Measurements from ENCODE around the gene ERRFI1. TPM values are rescaled to one million over a fixed set of nuclear protein-coding genes. Genes with fewer than 3 reads are reported as not detected.

ERRFI1 gene
- total and polyA plus RNA-seq, 2 experiments from 2014 or later = 123 to 163 TPM

DNA sequence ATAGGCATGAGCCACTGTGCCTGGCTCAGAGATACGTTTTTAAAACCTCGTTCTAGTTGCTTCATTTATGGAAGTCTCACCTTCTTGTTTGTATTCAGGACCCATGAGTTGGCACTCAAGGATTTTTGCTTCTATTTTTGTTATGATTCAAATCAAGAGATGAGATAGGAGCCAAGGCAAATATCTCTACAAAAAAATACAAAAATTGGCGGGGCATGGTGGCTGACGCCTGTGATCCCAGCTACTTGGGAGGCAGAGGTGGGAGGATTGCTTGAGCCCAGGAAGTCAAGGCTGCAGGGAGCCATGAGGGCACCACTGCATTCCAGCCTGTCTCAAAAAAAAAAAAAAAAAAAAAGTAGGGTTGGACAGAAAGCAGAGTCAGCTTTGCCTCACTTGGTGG, 36.8 kb upstream of the ERRFI1 start:
- H2AFZ ChIP-seq = no peak overlapping the region
- H3K27me3 ChIP-seq = no peaks in the 10 kb centered on the region
- TF ChIP-seq EZH2 (IDR thresholded peaks at IDR 0.05; ENCODE audit: borderline replicate concordance) = no peak
- TF ChIP-seq, protein P1, sequence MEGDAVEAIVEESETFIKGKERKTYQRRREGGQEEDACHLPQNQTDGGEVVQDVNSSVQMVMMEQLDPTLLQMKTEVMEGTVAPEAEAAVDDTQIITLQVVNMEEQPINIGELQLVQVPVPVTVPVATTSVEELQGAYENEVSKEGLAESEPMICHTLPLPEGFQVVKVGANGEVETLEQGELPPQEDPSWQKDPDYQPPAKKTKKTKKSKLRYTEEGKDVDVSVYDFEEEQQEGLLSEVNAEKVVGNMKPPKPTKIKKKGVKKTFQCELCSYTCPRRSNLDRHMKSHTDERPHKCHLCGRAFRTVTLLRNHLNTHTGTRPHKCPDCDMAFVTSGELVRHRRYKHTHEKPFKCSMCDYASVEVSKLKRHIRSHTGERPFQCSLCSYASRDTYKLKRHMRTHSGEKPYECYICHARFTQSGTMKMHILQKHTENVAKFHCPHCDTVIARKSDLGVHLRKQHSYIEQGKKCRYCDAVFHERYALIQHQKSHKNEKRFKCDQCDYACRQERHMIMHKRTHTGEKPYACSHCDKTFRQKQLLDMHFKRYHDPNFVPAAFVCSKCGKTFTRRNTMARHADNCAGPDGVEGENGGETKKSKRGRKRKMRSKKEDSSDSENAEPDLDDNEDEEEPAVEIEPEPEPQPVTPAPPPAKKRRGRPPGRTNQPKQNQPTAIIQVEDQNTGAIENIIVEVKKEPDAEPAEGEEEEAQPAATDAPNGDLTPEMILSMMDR (IDR thresholded peaks at IDR 0.05; ENCODE audit: poor library complexity) = no peak
- no peak for TF ChIP-seq EZH2phosphoT487 (IDR thresholded peaks at IDR 0.05; ENCODE audit: low read depth, severe bottlenecking, unreplicated experiment)
- no peaks in the 10 kb centered on the region for H3K79me2 ChIP-seq
- H3K4me2 ChIP-seq = no peak overlapping the region
- H4K20me1 ChIP-seq (ENCODE audit: insufficient read depth, poor library complexity, severe bottlenecking) = no peaks in the 10 kb centered on the region
- H3K4me1 ChIP-seq (ENCODE audit: insufficient read depth) = peaks cover 10% of the 10 kb centered on the region
- H3K36me3 ChIP-seq (replicated peaks; ENCODE audit: insufficient read depth, low read depth) = no peaks in the 10 kb centered on the region
- 88% methylated on average over 4 of the region's 4 CpGs for WGBS (ENCODE audit: low lambda C conversion rate, missing lambda C conversion rate)
- H3K4me3 ChIP-seq = no peak overlapping the region
- H3K9me2 ChIP-seq (replicated peaks; ENCODE audit: insufficient read depth) = no peaks in the 10 kb centered on the region
- H3K27ac ChIP-seq = peak overlapping the region; percentile 90
- no peaks in the 10 kb centered on the region for H3K9me3 ChIP-seq (ENCODE audit: low read depth)
- DNase-seq (ENCODE audit: low spot score) = no peak

DNA sequence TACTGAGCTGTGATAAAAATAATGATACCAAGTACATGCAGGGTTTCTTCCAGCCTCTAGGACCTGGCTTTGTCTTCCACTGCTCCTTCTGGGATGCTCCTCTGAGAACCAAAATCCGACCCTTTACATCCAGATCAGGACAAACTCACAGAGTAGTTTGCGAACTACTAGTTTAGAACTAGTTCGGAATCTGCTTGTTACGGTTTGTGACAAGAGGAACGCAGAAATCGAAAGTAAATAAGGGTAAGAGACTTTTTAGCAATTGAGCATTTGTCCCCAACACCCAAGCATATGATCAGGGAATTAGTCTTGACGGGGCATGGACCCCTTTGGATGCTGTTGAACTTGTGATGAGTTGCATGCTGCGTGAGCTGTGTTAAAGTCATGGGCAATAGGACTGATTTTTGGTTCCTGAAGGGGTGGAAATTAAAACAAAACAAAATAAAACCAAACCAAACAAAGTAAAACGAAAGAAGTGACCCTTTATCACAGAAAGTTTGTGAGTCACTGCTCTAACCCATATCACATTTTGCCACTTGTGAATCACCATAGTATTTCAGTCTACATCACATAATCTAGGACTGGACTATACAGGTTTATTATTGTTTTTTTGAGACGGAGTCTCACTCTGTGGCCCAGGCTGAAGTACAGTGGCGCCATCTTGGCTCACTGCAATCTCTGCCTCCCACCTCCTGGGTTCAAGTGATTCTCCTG, 35.7 kb upstream of the ERRFI1 start:
- Histone ChIP-seq H3K27ac (peak overlapping the region; percentile 90), H3K36me3 (replicated peaks; ENCODE audit: insufficient read depth, low read depth) (no peaks in the 10 kb centered on the region), H3K4me2 (peak overlapping the region; percentile 38), H4K20me1 (ENCODE audit: insufficient read depth, poor library complexity, severe bottlenecking) (no peaks in the 10 kb centered on the region), H3K27me3 (no peaks in the 10 kb centered on the region), H2AFZ (peak overlapping the region; percentile 31), H3K4me3 (no peak overlapping the region), H3K4me1 (ENCODE audit: insufficient read depth) (peaks cover 10% of the 10 kb centered on the region), H3K9me2 (replicated peaks; ENCODE audit: insufficient read depth) (no peaks in the 10 kb centered on the region), H3K79me2 (no peaks in the 10 kb centered on the region), H3K9me3 (ENCODE audit: low read depth) (no peaks in the 10 kb centered on the region)
- TF ChIP-seq, protein P1 (IDR thresholded peaks at IDR 0.05; ENCODE audit: poor library complexity) = no peak
- no peak for TF ChIP-seq EZH2phosphoT487 (IDR thresholded peaks at IDR 0.05; ENCODE audit: low read depth, severe bottlenecking, unreplicated experiment)
- no peak for DNase-seq (ENCODE audit: low spot score)
- WGBS (ENCODE audit: low lambda C conversion rate, missing lambda C conversion rate) = 78% methylated on average over 11 of the region's 11 CpGs

DNA sequence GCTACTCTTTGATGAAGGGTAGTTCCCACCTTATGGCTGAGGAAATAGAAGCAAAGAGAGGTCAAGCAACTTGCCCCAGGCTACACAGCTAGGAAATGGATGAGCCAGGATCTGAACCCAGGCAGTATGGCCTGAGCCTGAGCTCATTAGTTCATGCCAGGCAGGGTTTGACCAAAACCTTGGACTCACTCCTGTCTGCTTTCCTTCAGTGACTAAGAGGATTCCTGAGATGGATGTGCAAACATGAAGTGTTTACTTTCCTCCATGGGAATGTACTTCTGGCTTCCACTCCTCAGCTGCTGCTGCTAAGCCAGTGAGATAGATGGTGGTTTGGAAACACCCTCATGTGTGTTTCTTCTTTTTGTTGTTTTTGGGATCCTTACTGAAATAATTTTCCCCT, 35.1 kb upstream of the ERRFI1 start:
- H3K4me3 ChIP-seq = no peak overlapping the region
- peaks cover 10% of the 10 kb centered on the region for H3K4me1 ChIP-seq (ENCODE audit: insufficient read depth)
- peak; percentile 80 for DNase-seq (ENCODE audit: low spot score)

More for the DNA sequence above, 35.1 kb upstream of the ERRFI1 start:
- Histone ChIP-seq H3K9me3 (ENCODE audit: low read depth) (no peaks in the 10 kb centered on the region), H3K27ac (peak overlapping the region; percentile 90), H3K36me3 (replicated peaks; ENCODE audit: insufficient read depth, low read depth) (no peaks in the 10 kb centered on the region), H2AFZ (no peak overlapping the region), H3K79me2 (no peaks in the 10 kb centered on the region), H3K27me3 (no peaks in the 10 kb centered on the region), H3K9me2 (replicated peaks; ENCODE audit: insufficient read depth) (no peaks in the 10 kb centered on the region), H4K20me1 (ENCODE audit: insufficient read depth, poor library complexity, severe bottlenecking) (no peaks in the 10 kb centered on the region), H3K4me2 (peak overlapping the region; percentile 38)
- TF ChIP-seq, protein P1 (IDR thresholded peaks at IDR 0.05; ENCODE audit: poor library complexity) = no peak
- TF ChIP-seq EZH2phosphoT487 (IDR thresholded peaks at IDR 0.05; ENCODE audit: low read depth, severe bottlenecking, unreplicated experiment) (no peak), EZH2 (IDR thresholded peaks at IDR 0.05; ENCODE audit: borderline replicate concordance) (no peak)

Measured in hepatocyte (in vitro differentiated cells).